GM21515 (cell line): ENCODE results near the gene GPR42.

Experiments used
- ATAC-seq: cut with Tn5 transposase; IDR thresholded peaks from one replicate; pipeline ENCODE4 v1.9.1; 2021; ENCODE audit not compliant: unreplicated experiment

GPR42 gene

GRCh38 chr19:35370722-35371121 lies at the start of gene GPR42:
TSS of gene GPR42 (plus strand) at chr19:35371068. CDS start at chr19:35371360, 292 bp downstream.
- no peak for ATAC-seq

GRCh38 chr19:35321291-35321690 lies 49.6 kb upstream of the GPR42 start:
- ATAC-seq: no peak

GRCh38 chr19:35322014-35322413 lies 48.9 kb upstream of the GPR42 start:
- no peak for ATAC-seq

DNA sequence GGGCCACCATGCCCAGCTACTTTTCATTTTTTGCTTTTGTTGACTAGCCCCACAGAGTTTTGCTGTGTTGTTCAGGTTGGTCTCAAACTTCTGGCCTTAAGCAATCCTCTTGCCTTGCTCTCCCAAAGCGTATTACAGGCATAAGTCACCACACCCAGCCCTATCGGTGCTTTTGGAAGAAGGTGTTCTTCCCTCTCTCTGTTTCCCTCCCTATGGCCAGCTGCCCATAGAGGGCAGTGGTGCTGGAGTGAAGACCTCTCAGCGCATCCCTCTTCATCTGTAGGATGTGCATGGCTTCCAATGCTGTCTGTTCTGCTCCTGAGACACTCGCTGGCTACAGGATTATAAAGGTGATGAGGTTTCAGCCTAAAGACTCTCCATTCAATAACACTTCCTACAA lies 43.2 kb upstream of the GPR42 start:
- no peak for ATAC-seq

- ATAC-seq: peak; percentile 33
Measured at GRCh38 chr19:35328851-35329285, 42.0 kb upstream of the GPR42 start, which contains the start of gene CD22. TSS of gene CD22 (plus strand) at chr19:35329187. CDS start at chr19:35332041, 2,854 bp downstream.

- ATAC-seq: peak; percentile 2
Measured at GRCh38 chr19:35329323-35329722, 41.5 kb upstream of the GPR42 start.

- ATAC-seq: peak; percentile 40
Measured at GRCh38 chr19:35330475-35330874, 40.4 kb upstream of the GPR42 start.

DNA sequence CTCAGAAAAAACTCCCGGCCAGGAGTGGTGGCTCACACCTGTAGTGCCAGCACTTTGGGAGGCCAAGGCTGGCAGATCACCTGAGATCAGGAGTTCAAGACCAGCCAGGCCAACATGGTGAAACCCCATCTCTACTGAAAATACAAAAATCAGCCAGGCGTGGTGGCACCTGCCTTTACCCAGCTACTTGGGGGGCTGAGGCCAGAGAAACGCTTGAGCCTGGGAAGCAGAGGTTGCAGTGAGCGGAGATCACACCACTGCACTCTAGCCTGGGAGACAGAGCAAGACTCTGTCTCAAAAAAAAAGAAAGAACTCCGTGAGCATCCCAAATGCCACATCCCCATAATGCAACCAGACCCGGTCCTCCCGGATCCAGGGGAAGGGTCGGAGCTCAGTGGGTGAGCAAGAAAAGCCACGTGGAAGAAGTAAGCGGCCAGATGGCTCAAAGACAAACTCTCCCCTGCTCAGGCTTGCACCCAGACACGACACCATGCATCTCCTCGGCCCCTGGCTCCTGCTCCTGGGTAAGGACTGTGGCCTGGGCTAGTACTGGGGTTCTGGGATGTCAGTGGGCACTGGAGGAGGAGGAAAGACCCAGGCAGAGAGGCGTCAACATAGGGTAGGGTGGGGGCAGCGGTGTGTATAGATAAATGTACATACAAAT lies 39.2 kb upstream of the GPR42 start:
- no peak for ATAC-seq

DNA sequence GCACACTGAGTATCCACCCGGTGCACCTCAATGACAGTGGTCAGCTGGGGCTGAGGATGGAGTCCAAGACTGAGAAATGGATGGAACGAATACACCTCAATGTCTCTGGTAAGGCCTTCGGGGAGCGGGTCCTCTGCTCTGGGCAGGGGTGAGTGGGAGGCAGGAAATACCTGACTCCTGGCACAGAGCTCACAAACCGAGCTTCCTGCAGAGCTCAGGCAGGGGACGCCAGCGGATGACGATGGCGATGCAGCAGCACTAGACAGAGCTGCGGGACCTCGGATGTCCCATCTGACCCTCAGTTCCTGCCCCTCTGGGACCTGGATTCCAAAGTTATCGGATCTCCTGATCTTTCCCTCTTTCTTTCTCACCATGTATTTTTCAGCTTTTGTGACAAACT lies 38.1 kb upstream of the GPR42 start:
- no peak for ATAC-seq

DNA sequence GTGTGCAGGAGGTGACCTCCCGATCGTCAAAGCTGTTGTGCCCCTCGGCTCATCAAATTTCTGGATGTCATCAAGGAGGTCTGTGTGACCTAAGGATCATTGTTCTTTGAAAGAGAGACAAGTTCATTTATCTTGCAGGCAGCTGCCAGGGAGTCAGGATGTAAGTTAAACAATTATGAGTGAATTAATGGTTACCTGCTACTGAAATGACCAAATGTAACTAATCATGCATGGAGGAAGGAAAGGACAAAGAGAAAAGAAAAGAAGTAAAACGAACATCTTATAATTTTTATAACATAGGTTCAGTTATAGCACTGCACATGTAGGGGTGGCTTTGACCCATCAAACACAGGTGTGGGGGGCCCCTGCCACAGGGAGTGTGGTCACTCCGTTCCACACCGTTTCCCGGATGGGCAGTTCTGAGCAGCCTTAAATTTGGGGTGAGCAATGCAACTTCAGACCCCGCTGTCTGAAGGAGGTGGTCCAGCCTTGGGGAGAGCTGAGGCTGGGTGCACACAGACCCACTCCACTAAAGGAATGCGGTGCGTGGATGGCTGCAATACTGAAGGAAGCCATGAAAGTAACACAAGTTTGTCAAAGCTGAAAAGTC lies 36.6 kb upstream of the GPR42 start:
- no peak for ATAC-seq

DNA sequence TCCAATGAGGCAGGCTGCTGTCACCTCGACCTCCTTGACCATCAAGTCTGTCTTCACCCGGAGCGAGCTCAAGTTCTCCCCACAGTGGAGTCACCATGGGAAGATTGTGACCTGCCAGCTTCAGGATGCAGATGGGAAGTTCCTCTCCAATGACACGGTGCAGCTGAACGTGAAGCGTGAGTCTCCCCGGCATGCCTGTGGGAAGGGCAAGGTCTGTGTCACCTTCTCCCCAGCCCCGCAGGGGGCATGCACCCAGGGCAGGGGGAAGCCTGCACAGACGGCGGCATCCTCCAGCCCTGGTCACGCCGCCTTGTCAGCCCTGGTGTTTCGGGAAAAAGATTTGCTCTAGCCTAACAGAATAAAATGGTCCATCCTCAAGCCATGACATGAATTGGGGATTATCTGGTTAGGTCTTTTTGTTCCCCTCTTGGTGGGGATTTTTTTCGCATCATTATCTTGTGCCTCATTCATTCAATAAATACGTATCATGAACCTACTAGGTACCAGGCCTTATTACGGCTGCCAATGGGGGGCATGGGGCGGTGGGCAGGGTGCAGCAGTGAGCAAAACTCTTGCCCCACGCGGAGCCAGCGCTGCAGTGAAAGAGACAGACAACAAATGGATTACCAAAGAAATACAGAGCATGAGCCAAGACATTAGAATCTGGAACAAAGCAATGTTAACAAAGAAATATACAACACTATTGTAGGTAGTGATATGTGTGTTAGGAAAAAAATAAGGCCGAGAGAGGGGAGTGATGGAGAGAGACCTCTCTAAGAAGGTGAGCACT lies 34.5 kb upstream of the GPR42 start:
- no peak for ATAC-seq

GRCh38 chr19:35337097-35337983 lies 33.5 kb upstream of the GPR42 start:
- no peak for ATAC-seq

GRCh38 chr19:35337984-35338296 lies 32.9 kb upstream of the GPR42 start:
- ATAC-seq: no peak

- ATAC-seq: no peak
Measured at GRCh38 chr19:35340431-35340830, 30.4 kb upstream of the GPR42 start.

- no peak for ATAC-seq
Measured at GRCh38 chr19:35341006-35341405, 29.9 kb upstream of the GPR42 start.

GRCh38 chr19:35341565-35342225 lies 29.2 kb upstream of the GPR42 start:
- no peak for ATAC-seq

- no peak for ATAC-seq
Measured at GRCh38 chr19:35342430-35342829, 28.4 kb upstream of the GPR42 start.

- no peak for ATAC-seq
Measured at GRCh38 chr19:35344511-35345031, 26.3 kb upstream of the GPR42 start.

DNA sequence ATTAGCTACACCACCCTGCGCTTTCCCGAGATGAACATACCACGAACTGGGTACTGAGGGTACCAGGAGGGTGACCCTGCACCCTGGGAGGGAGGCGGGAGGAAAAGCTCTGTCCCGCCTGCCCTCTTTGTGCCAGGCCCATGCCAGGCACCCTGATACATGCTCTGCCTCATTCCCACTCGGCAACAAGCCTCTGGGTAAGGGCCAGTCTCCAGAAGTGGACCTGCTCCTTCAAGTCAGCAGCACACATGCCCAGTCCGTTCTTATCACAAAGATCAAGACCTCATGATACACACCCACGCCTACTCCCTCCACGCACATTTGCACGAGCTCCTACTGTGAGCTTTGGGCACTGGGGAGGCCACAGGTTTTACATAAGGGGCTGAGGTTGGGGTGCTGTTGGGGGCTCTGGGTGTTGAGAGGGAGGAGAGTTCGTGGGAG lies 25.2 kb upstream of the GPR42 start:
- ATAC-seq: no peak
